HCT116 (cell line): ENCODE data around the gene COPS3. TPM values are rescaled to one million over a fixed set of nuclear protein-coding genes. Genes with fewer than 3 reads are reported as not detected.

Experiments
- ATAC-seq: fragments of 200-7000 bp; cut with Tn5 transposase; 2 replicates; pipeline ENCODE4 v1.9.1; 2020; ENCODE audit warnings: mild to moderate bottlenecking, moderate library complexity
- BruUV-seq: library from RNA; stranded (reverse); fragments of 400-500 nt; replicated peaks from 2 replicates; lab custom pipeline; 2021; lab: Mats Ljungman, UMichigan
- CTCF ChIA-PET: fragments of 300-600 bp; sonication (Branson Sonifier 250); formaldehyde crosslinking; loops from one replicate; lab custom pipeline; 2021; ENCODE audit warnings: antibody characterized with exemption; lab: Charles Lee
- POLR2A ChIA-PET: fragments of 300-600, 350-600 bp; sonication (Branson Sonifier 250); formaldehyde crosslinking; loops from one replicate; lab custom pipeline; 2021; ENCODE audit warnings: antibody characterized with exemption; lab: Charles Lee
- RAD21 ChIA-PET, 2 experiments: fragments of 300-600 bp; sonication (Branson Sonifier 250); formaldehyde crosslinking; loops; one replicate each; lab custom pipeline; 2023; ENCODE audit warnings: low total read pairs in 2 of 2; ENCODE audit not compliant: uncharacterized antibody in 2 of 2, unreplicated experiment in 2 of 2, low non-redundant PET in 1 of 2; lab: Charles Lee
- DNase-seq: peaks from one replicate; pipeline ENCODE4 v3.0.0-alpha.2; 2010; ENCODE audit warnings: low read depth, low spot score
- H2AFZ ChIP-seq: fragments of 200-600 bp; shearing (Covaris generic), sonication (generic); 2 replicates; pipeline ENCODE4 v1.6.1; 2017; ENCODE audit warnings: low read depth, mixed run types, mixed read lengths, antibody characterized with exemption, low read length; ENCODE audit not compliant: poor library complexity, severe bottlenecking
- H3K27ac ChIP-seq: 2 replicates; pipeline ENCODE4 v1.5.1; 2012; ENCODE audit warnings: low read depth, low read length
- H3K27me3 ChIP-seq: fragments of 200-600 bp; sonication (generic); 2 replicates; pipeline ENCODE4 v1.6.1; 2016; ENCODE audit warnings: mixed run types, low read length, mixed read lengths; ENCODE audit not compliant: insufficient read depth
- H3K36me3 ChIP-seq, 2 experiments: fragments of 200-500 bp in 1 of 2; fragments of 200-600 bp in 1 of 2; sonication (Bioruptor generic) in 1 of 2; sonication (generic) in 1 of 2; 2 replicates each; pipeline versions ENCODE4 v1.5.1 to v1.6.1; 2014 to 2016; ENCODE audit warnings: low read length in 2 of 2, inconsistent platforms in 1 of 2, mixed read lengths in 1 of 2, mixed run types in 1 of 2; ENCODE audit not compliant: insufficient read depth in 2 of 2, control insufficient read depth in 1 of 2
- H3K4me1 ChIP-seq, 2 experiments: fragments of 200-600 bp in 1 of 2; sonication (generic) in 1 of 2; 2 replicates each; pipeline versions ENCODE4 v1.5.1 to v1.6.1; 2012 to 2017; ENCODE audit warnings: low read length in 2 of 2, inconsistent platforms in 1 of 2, mild to moderate bottlenecking in 1 of 2, mixed read lengths in 1 of 2, mixed run types in 1 of 2, moderate library complexity in 1 of 2; ENCODE audit not compliant: insufficient read depth in 2 of 2, control insufficient read depth in 1 of 2
- H3K4me2 ChIP-seq: fragments of 200-600 bp; sonication (generic); 2 replicates; pipeline ENCODE4 v1.6.1; 2017; ENCODE audit warnings: mixed run types, low read length, mixed read lengths
- H3K4me3 ChIP-seq, 2 experiments: fragments of 200-600 bp in 1 of 2; sonication (generic) in 1 of 2; replicated peaks in 1 of 2; 2 replicates each; pipeline ENCODE4 v1.5.1; 2011 to 2016; ENCODE audit warnings: low read length in 2 of 2, control low read depth in 1 of 2, low read depth in 1 of 2, mild to moderate bottlenecking in 1 of 2, mixed read lengths in 1 of 2, mixed run types in 1 of 2
- H3K79me2 ChIP-seq: fragments of 200-600 bp; sonication (generic); 2 replicates; pipeline ENCODE4 v1.6.1; 2017; ENCODE audit warnings: mild to moderate bottlenecking, mixed run types, low read length, moderate library complexity, mixed read lengths; ENCODE audit not compliant: insufficient read depth
- H3K9ac ChIP-seq: fragments of 200-600 bp; sonication (generic); 2 replicates; pipeline ENCODE4 v1.6.1; 2016; ENCODE audit warnings: low read length, mixed read lengths
- H3K9me2 ChIP-seq: fragments of 200-600 bp; sonication (generic), shearing (Covaris generic); 2 replicates; pipeline ENCODE4 v1.6.1; 2017; ENCODE audit warnings: mixed run types, mild to moderate bottlenecking, moderate library complexity; ENCODE audit not compliant: insufficient read depth
- H3K9me3 ChIP-seq, 2 experiments: fragments of 200-500 bp in 1 of 2; fragments of 200-600 bp in 1 of 2; sonication (Bioruptor generic) in 1 of 2; sonication (generic) in 1 of 2; 2 replicates each; pipeline ENCODE4 v1.6.1; 2014 to 2017; ENCODE audit warnings: low read length in 2 of 2, mixed read lengths in 2 of 2, inconsistent platforms in 1 of 2, low read depth in 1 of 2, mild to moderate bottlenecking in 1 of 2, mixed run types in 1 of 2, moderate library complexity in 1 of 2; ENCODE audit not compliant: control insufficient read depth in 1 of 2, insufficient read depth in 1 of 2
- H4K20me1 ChIP-seq: fragments of 200-600 bp; sonication (generic), shearing (Covaris generic); 2 replicates; pipeline ENCODE4 v1.6.1; 2017; ENCODE audit warnings: mixed run types, mild to moderate bottlenecking, moderate library complexity; ENCODE audit not compliant: insufficient read depth
- CBX3 ChIP-seq: IDR thresholded peaks from 2 replicates; pipeline ENCODE4 v1.6.1; 2012; ENCODE audit warnings: low read depth
- CEBPB ChIP-seq: IDR thresholded peaks from 2 replicates; pipeline ENCODE4 v1.6.1; 2012; ENCODE audit warnings: low read depth
- CTCF ChIP-seq, 3 experiments: fragments of 200-600 bp in 1 of 3; sonication (generic) in 1 of 3; IDR thresholded peaks in 2 of 3; conservative IDR thresholded peaks in 1 of 3; 2 replicates each; pipeline ENCODE4 v1.5.1; 2012 to 2017; ENCODE audit warnings: low read depth in 2 of 3, low read length in 2 of 3, antibody characterized with exemption in 1 of 3, borderline replicate concordance in 1 of 3, control low read depth in 1 of 3, mild to moderate bottlenecking in 1 of 3, mixed read lengths in 1 of 3, mixed run types in 1 of 3, moderate library complexity in 1 of 3; ENCODE audit not compliant: insufficient read depth in 1 of 3
- JUND ChIP-seq: IDR thresholded peaks from 2 replicates; pipeline ENCODE4 v1.6.1; 2012
- POLR2A ChIP-seq: IDR thresholded peaks from 2 replicates; pipeline ENCODE4 v1.7.0; 2011; ENCODE audit warnings: borderline replicate concordance; ENCODE audit not compliant: insufficient read depth, insufficient read length; ENCODE audit errors: extremely low read depth
- POLR2AphosphoS5 ChIP-seq: IDR thresholded peaks from 2 replicates; pipeline ENCODE4 v1.6.1; 2011; ENCODE audit warnings: mild to moderate bottlenecking, low read depth, low read length, moderate library complexity
- RAD21 ChIP-seq: IDR thresholded peaks from 2 replicates; pipeline ENCODE4 v1.6.1; 2012; ENCODE audit warnings: low read depth, mild to moderate bottlenecking
- SRF ChIP-seq: IDR thresholded peaks from 2 replicates; pipeline ENCODE4 v1.6.1; 2012; ENCODE audit warnings: low read depth
- YY1 ChIP-seq: IDR thresholded peaks from 2 replicates; pipeline ENCODE4 v1.6.1; 2011; ENCODE audit warnings: low read length, low read depth, moderate library complexity, mild to moderate bottlenecking; ENCODE audit not compliant: insufficient replicate concordance; ENCODE audit errors: extremely low read depth
- ZBTB33 ChIP-seq: IDR thresholded peaks from 2 replicates; pipeline ENCODE4 v1.6.1; 2011; ENCODE audit warnings: mild to moderate bottlenecking, low read length, moderate library complexity; ENCODE audit not compliant: insufficient replicate concordance; ENCODE audit errors: extremely low read depth
- ZFX ChIP-seq: fragments of 450-650 bp; IDR thresholded peaks from 2 replicates; pipeline ENCODE4 v1.6.1; 2017
- intact Hi-C: fragments of 100-400 bp; cut with micrococcal nuclease; formaldehyde crosslinking; loops from 2 replicates; pipeline ENCODE4 v1.10.0; 2022
- total RNA-seq: library from RNA; stranded (reverse); gene quantifications from one replicate; pipeline ENCODE4 v1.2.1, GENCODE V29; 2021; ENCODE audit not compliant: unreplicated experiment

The COPS3 gene
- total RNA-seq, 1 experiment from 2014 or later, result 99.0 TPM

GRCh38 chr17:17228521-17229279, 52.3 kb downstream of the COPS3 start:
- no peaks in the 10 kb centered on the region for H3K9me2 ChIP-seq
- intact Hi-C loops, result no loop called here
- no peak overlapping the region for H3K4me3 ChIP-seq
- no peak overlapping the region for H3K4me2 ChIP-seq
- ATAC-seq (no peak), DNase-seq (no peak)
- no peak overlapping the region for H3K27ac ChIP-seq
- no peak overlapping the region for H3K9ac ChIP-seq
- TF ChIP-seq CEBPB (no peak), JUND (no peak), YY1 (no peak), ZFX (no peak), RAD21 (no peak), ZBTB33 (no peak), POLR2A (no peak), POLR2AphosphoS5 (no peak), CTCF (IDR thresholded peaks at IDR 0.05 in 2 of 3, conservative IDR thresholded peaks at IDR 0.05 in 1 of 3; ENCODE audit: borderline replicate concordance in 1 of 3, insufficient read depth in 1 of 3, low read depth in 2 of 3, low read length in 2 of 3) (no peak), CBX3 (no peak), SRF (no peak)
- POLR2A ChIA-PET, result no interaction called here
- H3K36me3 ChIP-seq, result peaks cover 18 to 32% of the 10 kb centered on the region in 2 experiments
- BruUV-seq, result no TSS peak
- CTCF ChIA-PET, result no interaction called here
- H2AFZ ChIP-seq, result no peak overlapping the region
- RAD21 ChIA-PET, result no interaction called here
- H3K4me1 ChIP-seq, result no peaks in the 10 kb centered on the region
- no peaks in the 10 kb centered on the region for H3K9me3 ChIP-seq
- no peaks in the 10 kb centered on the region for H3K27me3 ChIP-seq
- no peaks in the 10 kb centered on the region; the same call in 1 of the 2 replicates for H3K79me2 ChIP-seq
- H4K20me1 ChIP-seq, result no peaks in the 10 kb centered on the region
